ENCODE results near the gene NYAP2.

NYAP2 gene

GRCh38 chr2:225456619-225457260, 57.2 kb downstream of the NYAP2 start:
- TF ChIP-seq ZNF274 (IDR thresholded peaks at IDR 0.05; ENCODE audit: low read depth, low read length), result no peak
- no peak overlapping the region for H3K4me3 ChIP-seq (ENCODE audit: low read length)

GRCh38 chr2:225457482-225457881, 58.0 kb downstream of the NYAP2 start:
- TF ChIP-seq ZNF274 (IDR thresholded peaks at IDR 0.05; ENCODE audit: low read depth, low read length), result no peak
- no peak overlapping the region for H3K4me3 ChIP-seq (ENCODE audit: low read length)

- no peak overlapping the region for H3K4me3 ChIP-seq (ENCODE audit: low read length)
- no peak for TF ChIP-seq ZNF274 (IDR thresholded peaks at IDR 0.05; ENCODE audit: low read depth, low read length)
These were observed 59.1 kb downstream of the NYAP2 start for GRCh38 chr2:225458431-225459117.

GRCh38 chr2:225462417-225462816, 62.9 kb downstream of the NYAP2 start:
- H3K4me3 ChIP-seq (ENCODE audit: low read length), result no peak overlapping the region
- no peak for TF ChIP-seq ZNF274 (IDR thresholded peaks at IDR 0.05; ENCODE audit: low read depth, low read length)

DNA sequence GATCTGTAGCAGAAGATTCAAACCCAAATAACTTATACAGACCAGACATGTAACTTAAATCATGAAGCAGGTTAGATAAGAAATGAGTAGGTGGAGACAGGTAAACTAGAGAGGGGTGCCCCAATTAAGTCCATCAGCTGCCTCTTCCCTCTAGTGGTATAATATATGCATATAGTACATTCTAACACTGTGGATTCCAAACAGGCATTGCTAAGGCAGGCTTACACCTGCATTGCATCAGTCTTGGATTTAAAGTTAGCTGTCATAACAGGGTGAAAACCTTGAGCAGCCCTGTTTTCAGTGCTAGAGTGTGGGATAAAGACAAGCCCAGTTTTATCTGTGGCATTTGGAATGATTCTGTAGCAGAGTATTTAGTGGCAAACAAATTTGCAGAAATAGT, 63.4 kb downstream of the NYAP2 start:
- H3K4me3 ChIP-seq (ENCODE audit: low read length), result no peak overlapping the region
- no peak for TF ChIP-seq ZNF274 (IDR thresholded peaks at IDR 0.05; ENCODE audit: low read depth, low read length)

DNA sequence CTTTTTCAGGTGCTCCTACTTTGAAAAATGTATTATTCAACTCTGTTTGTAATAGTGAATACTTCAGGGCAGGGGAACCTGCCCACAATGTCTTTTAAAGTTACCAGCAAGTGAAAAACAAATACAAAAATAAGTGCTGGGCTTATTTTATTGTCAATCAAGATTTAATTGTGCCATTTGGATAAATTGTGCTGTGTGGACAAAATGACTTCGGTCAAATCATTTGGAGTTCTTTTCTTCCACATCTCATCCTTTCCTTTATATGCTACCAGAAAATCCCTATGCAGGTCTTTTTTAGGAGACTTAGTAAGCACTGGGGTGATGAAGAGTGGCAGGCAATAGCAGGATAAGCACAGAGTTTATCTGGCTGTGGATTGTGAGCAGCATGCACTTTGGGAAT, 63.9 kb downstream of the NYAP2 start:
- TF ChIP-seq ZNF274 (IDR thresholded peaks at IDR 0.05; ENCODE audit: low read depth, low read length), result no peak
- H3K4me3 ChIP-seq (ENCODE audit: low read length), result no peak overlapping the region

DNA sequence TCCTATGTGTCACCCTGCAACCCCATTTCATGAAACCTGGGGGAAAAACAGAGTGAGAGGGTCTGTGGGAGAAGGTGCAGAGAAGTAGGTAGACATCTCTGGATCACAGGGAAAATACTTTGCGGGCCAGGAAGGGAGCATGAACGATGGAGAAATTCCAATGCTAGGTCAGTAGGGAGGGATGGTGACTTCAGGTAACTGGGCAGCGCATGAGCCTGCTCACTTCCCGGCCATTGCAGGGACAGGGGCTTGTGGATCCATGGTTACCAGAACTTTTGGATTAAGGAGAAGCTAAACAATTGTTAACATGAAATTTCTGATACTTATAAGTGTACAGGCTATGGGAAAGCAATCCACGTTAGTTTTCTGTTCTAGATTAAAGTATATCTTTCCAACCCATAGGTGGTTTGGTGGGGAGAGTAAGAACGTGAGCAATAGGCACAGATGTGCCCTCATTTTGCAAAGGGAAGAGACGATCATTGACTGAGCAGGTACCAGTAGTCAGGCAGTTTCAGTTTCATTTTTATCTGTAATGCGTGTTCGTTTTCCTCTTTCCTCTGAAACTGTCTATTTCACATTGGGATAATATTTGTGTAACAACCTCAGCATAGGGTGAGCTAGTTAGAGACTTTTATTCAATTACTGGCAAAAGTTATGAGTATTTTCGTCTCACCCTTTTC, 65.0 kb downstream of the NYAP2 start:
- no peak overlapping the region for H3K4me3 ChIP-seq (ENCODE audit: low read length)

DNA sequence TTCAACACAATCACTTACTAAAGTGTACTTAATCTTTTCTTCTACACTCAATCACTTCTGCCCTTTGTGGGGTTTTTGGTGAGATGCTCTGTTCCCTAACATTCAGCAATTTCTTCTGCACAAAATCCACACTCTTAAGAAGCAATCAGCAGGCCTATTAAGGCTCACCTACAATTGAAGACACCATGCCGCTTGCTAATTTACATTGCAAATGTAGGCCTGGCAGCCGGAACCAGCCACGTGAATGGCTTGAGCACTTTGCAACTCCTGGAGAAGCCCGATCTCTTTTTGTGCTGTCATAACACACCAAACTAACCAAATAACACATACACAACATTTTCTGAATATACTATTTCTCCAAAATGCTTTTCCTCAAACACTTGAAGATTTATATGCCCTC, 66.3 kb downstream of the NYAP2 start:
- no peak overlapping the region for H3K4me3 ChIP-seq (ENCODE audit: low read length)
- no peak for TF ChIP-seq ZNF274 (IDR thresholded peaks at IDR 0.05; ENCODE audit: low read depth, low read length)

More for the DNA sequence above, 65.0 kb downstream of the NYAP2 start:
- TF ChIP-seq ZNF274 (IDR thresholded peaks at IDR 0.05; ENCODE audit: low read depth, low read length), result no peak

GRCh38 chr2:225466891-225467604, 67.5 kb downstream of the NYAP2 start:
- no peak for TF ChIP-seq ZNF274 (IDR thresholded peaks at IDR 0.05; ENCODE audit: low read depth, low read length)
- H3K4me3 ChIP-seq (ENCODE audit: low read length), result no peak overlapping the region

DNA sequence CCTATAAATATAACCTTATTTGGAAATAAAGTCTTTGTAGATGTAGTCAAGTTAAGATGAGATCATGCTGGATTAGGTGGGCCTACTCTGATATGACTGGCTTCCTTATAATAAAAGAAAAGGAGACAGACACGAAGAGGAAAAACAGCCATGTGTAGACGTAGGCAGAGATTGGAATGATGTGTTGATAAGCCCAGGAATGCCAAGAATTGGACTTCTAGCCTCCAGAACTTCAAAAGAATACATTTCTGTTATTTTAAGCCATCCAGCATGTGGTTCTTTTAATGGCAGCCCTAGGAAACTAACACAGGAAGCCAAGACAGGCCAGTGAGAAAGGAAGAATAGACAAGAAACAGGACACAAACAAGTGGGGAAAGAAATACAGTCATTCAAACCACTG, 68.6 kb downstream of the NYAP2 start:
- H3K4me3 ChIP-seq (ENCODE audit: low read length), result no peak overlapping the region

GRCh38 chr2:225471039-225471438, 71.5 kb downstream of the NYAP2 start:
- TF ChIP-seq ZNF274 (IDR thresholded peaks at IDR 0.05; ENCODE audit: low read depth, low read length), result no peak
- no peak overlapping the region for H3K4me3 ChIP-seq (ENCODE audit: low read length)

More for the DNA sequence above, 68.6 kb downstream of the NYAP2 start:
- no peak for TF ChIP-seq ZNF274 (IDR thresholded peaks at IDR 0.05; ENCODE audit: low read depth, low read length)

GRCh38 chr2:225471482-225471881, 72.0 kb downstream of the NYAP2 start:
- TF ChIP-seq ZNF274 (IDR thresholded peaks at IDR 0.05; ENCODE audit: low read depth, low read length), result no peak
- no peak overlapping the region for H3K4me3 ChIP-seq (ENCODE audit: low read length)

DNA sequence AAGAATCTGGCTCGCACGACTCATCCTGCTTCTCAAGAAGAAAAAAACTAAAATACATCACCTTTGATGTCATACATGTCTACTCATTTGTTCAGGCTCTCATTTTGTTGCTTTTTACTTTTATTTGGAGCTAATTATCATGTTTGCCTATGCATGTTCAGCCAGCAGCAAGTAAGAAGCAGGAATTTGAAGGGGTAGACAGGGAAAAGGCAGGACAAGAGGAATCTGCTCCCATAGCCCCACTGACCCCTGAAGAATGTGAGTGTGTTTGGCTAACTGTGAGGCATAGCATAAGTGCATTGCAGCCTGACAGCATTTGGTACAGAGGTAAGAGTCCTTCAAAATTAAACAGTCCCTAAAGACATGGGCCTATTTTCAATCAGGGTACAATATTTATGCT, 72.7 kb downstream of the NYAP2 start:
- H3K4me3 ChIP-seq (ENCODE audit: low read length), result no peak overlapping the region
- no peak for TF ChIP-seq ZNF274 (IDR thresholded peaks at IDR 0.05; ENCODE audit: low read depth, low read length)

- no peak for TF ChIP-seq ZNF274 (IDR thresholded peaks at IDR 0.05; ENCODE audit: low read depth, low read length)
- no peak overlapping the region for H3K4me3 ChIP-seq (ENCODE audit: low read length)
These were observed 79.9 kb downstream of the NYAP2 start for GRCh38 chr2:225479386-225479785.
